SU-DHL-6 (cell line): ENCODE results near the gene SUSD4.

Experiments used
- CTCF ChIP-seq: fragments of 200-600 bp; sonication (generic); IDR thresholded peaks from one replicate; pipeline ENCODE4 v1.5.1; 2017; ENCODE audit warnings: antibody characterized with exemption, mild to moderate bottlenecking, low read length, moderate library complexity; ENCODE audit not compliant: insufficient read depth, poor library complexity, severe bottlenecking
- EZH2phosphoT487 ChIP-seq: fragments of 200-600 bp; sonication (generic), shearing (Covaris generic); conservative IDR thresholded peaks from 2 replicates; pipeline ENCODE4 v1.6.1; 2018; ENCODE audit warnings: mild to moderate bottlenecking, antibody characterized with exemption, low read length, moderate library complexity, mixed read lengths

- TF ChIP-seq CTCF (no peak), EZH2phosphoT487 (no peak)
Observed at GRCh38 chr1:223242382-223242955, 121.5 kb downstream of the SUSD4 start.
